Heart left ventricle (tissue), 16 donors: ENCODE data around the gene ASIC1. TPM values are rescaled to one million over a fixed set of nuclear protein-coding genes. Genes with fewer than 3 reads are reported as not detected.
A peak's percentile ranks its signal among the peaks of the same experiment; 100 is the strongest.
"Not testable (repeated sequence)": the region's sequence is repeated elsewhere in the genome, so short reads cannot be mapped to it uniquely, and the experiment has no call there.

Experiments used
- ATAC-seq, 4 donors: fragments of 200-7000 bp; cut with Tn5 transposase; one replicate each; pipeline ENCODE4 v1.9.1; 2020 to 2022; ENCODE audit warnings: moderate library complexity in 4 of 4, mild to moderate bottlenecking in 3 of 4, moderate number of reproducible peaks in 1 of 4
- DNase-seq, 5 donors: peaks; one replicate each; pipeline ENCODE4 v3.0.0-alpha.2; 2020
- H3K27ac ChIP-seq, 12 donors: fragments of 200-600 bp; sonication (generic) in 4 of 12; one replicate each; pipeline versions ENCODE4 v1.5.0 to v1.8.0; 2016 to 2022; ENCODE audit warnings: mild to moderate bottlenecking in 2 of 12
- H3K27me3 ChIP-seq, 9 donors: fragments of 200-600 bp; sonication (generic) in 2 of 9; one replicate each; pipeline versions ENCODE4 v1.5.1 to v1.8.0; 2016 to 2022; ENCODE audit warnings: mild to moderate bottlenecking in 3 of 9
- H3K36me3 ChIP-seq, 9 donors: fragments of 200-600 bp; sonication (generic) in 2 of 9; one replicate each; pipeline versions ENCODE4 v1.5.0 to v1.8.0; 2018 to 2022; ENCODE audit warnings: mild to moderate bottlenecking in 2 of 9
- H3K4me1 ChIP-seq, 12 donors: fragments of 200-600 bp; sonication (generic) in 4 of 12; one replicate each; pipeline versions ENCODE4 v1.5.0 to v1.8.0; 2016 to 2022; ENCODE audit warnings: mild to moderate bottlenecking in 3 of 12
- H3K4me3 ChIP-seq, 12 donors: fragments of 200-600 bp; sonication (generic) in 4 of 12; one replicate each; pipeline versions ENCODE4 v1.5.0 to v1.8.0; 2017 to 2022; ENCODE audit warnings: mild to moderate bottlenecking in 9 of 12, moderate library complexity in 4 of 12
- H3K9me3 ChIP-seq, 12 donors: fragments of 200-600 bp; sonication (generic) in 4 of 12; one replicate each; pipeline versions ENCODE4 v1.5.0 to v1.8.0; 2016 to 2022; ENCODE audit warnings: mild to moderate bottlenecking in 1 of 12
- CTCF ChIP-seq, 12 donors: fragments of 200-600 bp; sonication (generic) in 4 of 12; IDR thresholded peaks; one replicate each; pipeline versions ENCODE4 v1.5.0 to v1.8.0; 2018 to 2022; ENCODE audit warnings: antibody characterized with exemption in 12 of 12, mild to moderate bottlenecking in 5 of 12
- POLR2A ChIP-seq, 2 donors: fragments of 450-650 bp; IDR thresholded peaks; one replicate each; pipeline ENCODE4 v1.6.1; 2017; ENCODE audit warnings: antibody characterized with exemption in 2 of 2, mild to moderate bottlenecking in 2 of 2, moderate library complexity in 2 of 2
- WGBS, 4 donors: extraction: QIAGEN DNeasy Blood & Tissue Kit in 2 of 4; methylation state at CpG; one replicate each; pipeline versions ENCODE4 v1.1.5 to v1.1.7; 2013 to 2018; 5-methylcytosine and 5-hydroxymethylcytosine counted together
- intact Hi-C, 10 donors: fragments of 100-400 bp; cut with DNase I; formaldehyde crosslinking; loops; one replicate each; pipeline versions ENCODE4 v1.11.1 to v1.14.2; 2022
- polyA plus RNA-seq, 2 donors: library from polyadenylated mRNA; stranded (reverse); fragments of 200-250 nt; gene quantifications; one replicate each; pipeline ENCODE4 v1.2.3, GENCODE V29; 2013
- total RNA-seq, 9 donors: library from RNA; depleted of rRNA in 2 of 9; stranded (reverse); fragments of >200 nt in 2 of 9; fragmentation: NEBNext Ultra II Directional in 3 of 9; extraction: Animal tissue kit (Norgen Biotek cat#: 25700) in 3 of 9; gene quantifications; one replicate each; pipeline versions ENCODE4 v1.1.0 to v1.2.4, GENCODE V29; 2016 to 2023
- donor health status: ischemic (EF 13 %, LVEDD 7.1; RV severe dilation, severe dysfunction).
- donor health status: healthy with polysubstance abuse.
- donor health status: DM: no; HTN: yes; CAD: no.
- donor health status: DM: no; HTN: no; CAD: no.
- donor health status: ischemic (EF 25% LVEDD 6.9; RV normal size, moderate dysfunction).
- donor health status: ischemic (EF 25% LVEDD 5.7; RV mildly dilated, moderate dysfunction).
- donor health status: healthy.
- donor health status: DM: yes; HTN: yes; CAD: no.
- donor health status: ischemic (EF 35%, LVEDD 5.7; RV mildly dilated, moderate dysfunction).
- donor health status: nonischemic (EF 11% LVEDD 7.7; RV severe dilation, severe dysfunction).
- donor health status: DM: yes; HTN: yes; CAD: no.
- donor health status: PGD.
- donor health status: ischemic (EF 29% LVEDD 5.4; RV normal size, mild dysfunction).
- donor health status: nonischemic (EF 23%, LVEDD 6.1; RV moderate dilation, normal function).

The ASIC1 gene
- total and polyA plus RNA-seq, 11 donors: 0.31 to 1.8 (median 0.71) TPM

GRCh38 chr12:50083301-50083700, 25.9 kb downstream of the ASIC1 start:
- H3K27me3 ChIP-seq: no peaks in the 10 kb centered on the region
- no peak overlapping the region for H3K27ac ChIP-seq
- intact Hi-C loops: loop anchor here in 3 of 10 donors (10.0 kb wide), 1 partner anchor 232 kb away; no protein-coding TSS in a partner anchor
- no peaks in the 10 kb centered on the region for H3K9me3 ChIP-seq
- H3K36me3 ChIP-seq: peaks cover 0 to 20% (median 17%) of the 10 kb centered on the region in 9 donors
- DNase-seq: no peak
- no peak overlapping the region for H3K4me3 ChIP-seq
- 83 to 100% (median 95%) methylated on average over 1 of the region's 1 CpG for WGBS, 4 donors
- peaks cover 0 to 29% (median 12%) of the 10 kb centered on the region in 12 donors for H3K4me1 ChIP-seq
- no peak for ATAC-seq
- no peak for TF ChIP-seq CTCF (IDR thresholded peaks at IDR 0.05)
- TF ChIP-seq POLR2A (IDR thresholded peaks at IDR 0.05): no peak

GRCh38 chr12:50084409-50084774, 27.0 kb downstream of the ASIC1 start:
- ATAC-seq, H3K9me3 ChIP-seq, DNase-seq, H3K27me3 ChIP-seq: not testable (repeated sequence)
- H3K27ac ChIP-seq: peak overlapping the region; percentile 90 to 100 (median 98)
- intact Hi-C loops: loop anchor here in 4 of 10 donors (2.0 to 10.0 kb wide), 3 partner anchors 26 to 230 kb away; partner anchors contain the start of gene CERS5 (in 1 of the 4)
- 37 to 44% (median 40%) methylated on average over 7 of the region's 7 CpGs for WGBS, 4 donors
- H3K4me3 ChIP-seq: peak overlapping the region; percentile 80 to 99 (median 94)
- H3K36me3 ChIP-seq: peaks cover under 1 to 31% (median 28%) of the 10 kb centered on the region in 9 donors
- H3K4me1 ChIP-seq: peaks cover 0 to 29% (median 14%) of the 10 kb centered on the region in 12 donors

- Histone ChIP-seq H3K4me1 (peaks cover 0 to 29% (median 14%) of the 10 kb centered on the region in 12 donors), H3K4me3 (peak within 1 kb of the TSS; percentile 80 to 99 (median 94)), H3K9me3 (no peaks in the 10 kb centered on the region), H3K36me3 (peaks cover 5 to 37% (median 34%) of the 10 kb centered on the region in 9 donors), H3K27ac (peak within 1 kb of the TSS; percentile 90 to 100 (median 98)), H3K27me3 (no peaks in the 10 kb centered on the region)
- peak; percentile 95 to 97 (median 96) for ATAC-seq
- peak in 10 of 12 donors; percentile 19 to 83 (median 66) for TF ChIP-seq CTCF (IDR thresholded peaks at IDR 0.05)
- TF ChIP-seq POLR2A (IDR thresholded peaks at IDR 0.05): no peak
- 0 to 1% (median 1%) methylated on average over 40 to 69 of the region's 69 CpGs for WGBS, 4 donors
- intact Hi-C loops: loop anchor here in 6 of 10 donors (1.0 to 10.0 kb wide), 5 partner anchors 26 to 230 kb away; partner anchors contain the start of gene CERS5 (in 1 of the 6)
- peak; percentile 92 to 97 (median 95) for DNase-seq
Measured at GRCh38 chr12:50084775-50085614, 27.6 kb downstream of the ASIC1 start, which contains the start of gene SMARCD1. SMARCD1 (plus strand) TSS chr12:50085342; CDS start chr12:50085370, 28 bp downstream.

- no peaks in the 10 kb centered on the region for H3K27me3 ChIP-seq
- ATAC-seq (no peak), DNase-seq (no peak)
- TF ChIP-seq POLR2A (IDR thresholded peaks at IDR 0.05): no peak
- TF ChIP-seq CTCF (IDR thresholded peaks at IDR 0.05): no peak
- peaks cover 5 to 43% (median 41%) of the 10 kb centered on the region in 9 donors for H3K36me3 ChIP-seq
- WGBS, 4 donors: 4 to 6% (median 5%) methylated on average over 8 of the region's 8 CpGs
- H3K27ac ChIP-seq: peak overlapping the region; percentile 90 to 100 (median 98)
- no peaks in the 10 kb centered on the region for H3K9me3 ChIP-seq
- H3K4me3 ChIP-seq: peak overlapping the region; percentile 80 to 99 (median 94)
- intact Hi-C loops: loop anchor here in 6 of 10 donors (1.0 to 10.0 kb wide), 5 partner anchors 25 to 229 kb away; partner anchors contain the start of gene CERS5 (in 1 of the 6)
- peaks cover 0 to 29% (median 14%) of the 10 kb centered on the region in 12 donors for H3K4me1 ChIP-seq
Measured at GRCh38 chr12:50085615-50086072, 28.2 kb downstream of the ASIC1 start.
